OCI-LY7 (cell line): ENCODE results near the gene AKAP13.

Experiments used
- EZH2phosphoT487 ChIP-seq: fragments of 200-600 bp; sonication (generic); IDR thresholded peaks from 2 replicates; pipeline ENCODE4 v1.6.1; 2018; ENCODE audit warnings: low read depth, borderline replicate concordance, mild to moderate bottlenecking, mixed run types, antibody characterized with exemption, low read length, moderate library complexity, mixed read lengths
- TF ChIP-seq, protein P1 (sequence below): fragments of 200-600 bp; sonication (generic); conservative IDR thresholded peaks from 2 replicates; pipeline ENCODE4 v1.5.1; 2014; ENCODE audit warnings: mild to moderate bottlenecking, antibody characterized with exemption, low read length, moderate library complexity, mixed read lengths

DNA sequence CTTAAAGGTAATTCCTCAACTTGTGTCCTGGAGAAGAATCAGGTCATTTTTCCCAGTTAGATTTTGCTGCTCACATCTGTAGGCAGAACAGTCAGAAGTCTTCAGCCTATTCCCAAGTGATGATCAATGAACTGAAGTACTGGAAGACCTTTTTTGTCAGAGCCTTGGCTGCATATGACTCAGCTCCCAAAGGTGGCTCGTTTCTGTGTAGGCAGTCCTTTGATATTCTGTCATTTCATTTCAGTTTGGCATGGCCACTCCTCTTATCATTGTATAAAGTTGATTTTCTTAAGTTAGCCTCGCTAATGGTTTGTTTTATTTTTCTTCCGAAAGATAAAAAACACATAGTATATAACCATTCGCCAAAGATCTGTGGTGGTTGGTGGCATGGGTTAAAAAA lies 323.7 kb downstream of the AKAP13 start:
- TF ChIP-seq, protein P1, sequence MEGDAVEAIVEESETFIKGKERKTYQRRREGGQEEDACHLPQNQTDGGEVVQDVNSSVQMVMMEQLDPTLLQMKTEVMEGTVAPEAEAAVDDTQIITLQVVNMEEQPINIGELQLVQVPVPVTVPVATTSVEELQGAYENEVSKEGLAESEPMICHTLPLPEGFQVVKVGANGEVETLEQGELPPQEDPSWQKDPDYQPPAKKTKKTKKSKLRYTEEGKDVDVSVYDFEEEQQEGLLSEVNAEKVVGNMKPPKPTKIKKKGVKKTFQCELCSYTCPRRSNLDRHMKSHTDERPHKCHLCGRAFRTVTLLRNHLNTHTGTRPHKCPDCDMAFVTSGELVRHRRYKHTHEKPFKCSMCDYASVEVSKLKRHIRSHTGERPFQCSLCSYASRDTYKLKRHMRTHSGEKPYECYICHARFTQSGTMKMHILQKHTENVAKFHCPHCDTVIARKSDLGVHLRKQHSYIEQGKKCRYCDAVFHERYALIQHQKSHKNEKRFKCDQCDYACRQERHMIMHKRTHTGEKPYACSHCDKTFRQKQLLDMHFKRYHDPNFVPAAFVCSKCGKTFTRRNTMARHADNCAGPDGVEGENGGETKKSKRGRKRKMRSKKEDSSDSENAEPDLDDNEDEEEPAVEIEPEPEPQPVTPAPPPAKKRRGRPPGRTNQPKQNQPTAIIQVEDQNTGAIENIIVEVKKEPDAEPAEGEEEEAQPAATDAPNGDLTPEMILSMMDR, result no peak
- TF ChIP-seq EZH2phosphoT487, result no peak
